ENCODE data around the gene MSH3.

DNA sequence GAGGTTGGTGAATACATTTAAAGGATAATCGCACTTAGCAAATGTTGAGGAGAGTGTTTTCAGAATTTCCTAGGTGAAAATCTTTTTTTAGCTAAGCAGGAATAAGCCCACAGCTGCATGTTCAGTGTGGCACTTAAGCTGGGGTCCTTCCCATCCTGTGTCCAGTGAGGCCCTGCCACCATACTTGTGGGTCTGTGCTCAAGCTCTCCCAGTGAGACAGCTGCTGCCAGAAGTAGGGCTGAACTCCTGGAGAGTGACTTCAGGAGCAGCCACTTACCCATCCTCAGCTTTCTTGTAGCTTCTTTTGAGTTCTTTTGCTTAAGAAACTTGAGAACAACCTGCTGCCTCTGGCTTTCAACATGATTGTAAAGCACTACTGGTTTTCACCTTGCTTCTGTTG is 110.3 kb downstream of the MSH3 start:
- no peak for TF ChIP-seq POLR2A (IDR thresholded peaks at IDR 0.05)
- TF ChIP-seq, protein P1, sequence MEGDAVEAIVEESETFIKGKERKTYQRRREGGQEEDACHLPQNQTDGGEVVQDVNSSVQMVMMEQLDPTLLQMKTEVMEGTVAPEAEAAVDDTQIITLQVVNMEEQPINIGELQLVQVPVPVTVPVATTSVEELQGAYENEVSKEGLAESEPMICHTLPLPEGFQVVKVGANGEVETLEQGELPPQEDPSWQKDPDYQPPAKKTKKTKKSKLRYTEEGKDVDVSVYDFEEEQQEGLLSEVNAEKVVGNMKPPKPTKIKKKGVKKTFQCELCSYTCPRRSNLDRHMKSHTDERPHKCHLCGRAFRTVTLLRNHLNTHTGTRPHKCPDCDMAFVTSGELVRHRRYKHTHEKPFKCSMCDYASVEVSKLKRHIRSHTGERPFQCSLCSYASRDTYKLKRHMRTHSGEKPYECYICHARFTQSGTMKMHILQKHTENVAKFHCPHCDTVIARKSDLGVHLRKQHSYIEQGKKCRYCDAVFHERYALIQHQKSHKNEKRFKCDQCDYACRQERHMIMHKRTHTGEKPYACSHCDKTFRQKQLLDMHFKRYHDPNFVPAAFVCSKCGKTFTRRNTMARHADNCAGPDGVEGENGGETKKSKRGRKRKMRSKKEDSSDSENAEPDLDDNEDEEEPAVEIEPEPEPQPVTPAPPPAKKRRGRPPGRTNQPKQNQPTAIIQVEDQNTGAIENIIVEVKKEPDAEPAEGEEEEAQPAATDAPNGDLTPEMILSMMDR (IDR thresholded peaks at IDR 0.05): no peak
